ENCODE measurements around the gene HOXA6. TPM values are rescaled to one million over a fixed set of nuclear protein-coding genes. Genes with fewer than 3 reads are reported as not detected.

HOXA6 gene
- total RNA-seq, 1 experiment from 2014 or later: not detected

DNA sequence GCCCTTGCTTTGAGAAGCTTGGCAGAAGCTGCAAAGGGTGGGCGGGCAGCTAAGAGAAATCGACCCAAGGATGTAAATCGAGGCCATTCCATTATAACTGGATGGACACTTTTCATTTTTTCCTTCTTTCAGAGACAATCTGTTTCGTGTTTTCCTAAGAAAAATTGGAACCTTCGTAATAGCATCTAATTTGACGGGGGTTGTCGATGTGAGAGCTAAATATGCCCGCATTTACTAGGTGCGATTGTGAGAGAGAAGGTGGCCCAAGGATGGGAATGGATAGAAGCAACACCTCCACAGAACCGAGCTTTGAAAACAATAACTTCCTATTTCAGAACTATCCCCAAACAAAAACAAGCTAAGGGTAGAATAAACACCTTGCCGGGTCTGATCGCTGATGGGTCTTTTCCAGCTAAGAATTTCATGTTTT is 16.2 kb downstream of the HOXA6 start:
- no peaks in the 10 kb centered on the region for H3K79me1 ChIP-seq (ENCODE audit: insufficient read depth, low read depth, low read length, poor library complexity, severe bottlenecking)
- TF ChIP-seq, protein P1, sequence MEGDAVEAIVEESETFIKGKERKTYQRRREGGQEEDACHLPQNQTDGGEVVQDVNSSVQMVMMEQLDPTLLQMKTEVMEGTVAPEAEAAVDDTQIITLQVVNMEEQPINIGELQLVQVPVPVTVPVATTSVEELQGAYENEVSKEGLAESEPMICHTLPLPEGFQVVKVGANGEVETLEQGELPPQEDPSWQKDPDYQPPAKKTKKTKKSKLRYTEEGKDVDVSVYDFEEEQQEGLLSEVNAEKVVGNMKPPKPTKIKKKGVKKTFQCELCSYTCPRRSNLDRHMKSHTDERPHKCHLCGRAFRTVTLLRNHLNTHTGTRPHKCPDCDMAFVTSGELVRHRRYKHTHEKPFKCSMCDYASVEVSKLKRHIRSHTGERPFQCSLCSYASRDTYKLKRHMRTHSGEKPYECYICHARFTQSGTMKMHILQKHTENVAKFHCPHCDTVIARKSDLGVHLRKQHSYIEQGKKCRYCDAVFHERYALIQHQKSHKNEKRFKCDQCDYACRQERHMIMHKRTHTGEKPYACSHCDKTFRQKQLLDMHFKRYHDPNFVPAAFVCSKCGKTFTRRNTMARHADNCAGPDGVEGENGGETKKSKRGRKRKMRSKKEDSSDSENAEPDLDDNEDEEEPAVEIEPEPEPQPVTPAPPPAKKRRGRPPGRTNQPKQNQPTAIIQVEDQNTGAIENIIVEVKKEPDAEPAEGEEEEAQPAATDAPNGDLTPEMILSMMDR (conservative IDR thresholded peaks at IDR 0.05): no peak
- peaks cover 3% of the 10 kb centered on the region for H4K20me1 ChIP-seq (ENCODE audit: control insufficient read depth, insufficient read depth, insufficient read length)
- H3K23ac ChIP-seq (ENCODE audit: insufficient read length, low read depth, low read length): no peak overlapping the region
- no peak overlapping the region for H4K91ac ChIP-seq (ENCODE audit: insufficient read length, low read depth, low read length)
- no peak overlapping the region for H2BK12ac ChIP-seq (ENCODE audit: insufficient read length, low read depth, low read length)
- H3K36me3 Mint-ChIP-seq (ENCODE audit: insufficient read depth in 1 of 3, low read depth in 3 of 3): no peaks in the 10 kb centered on the region; a peak in 1 of 7 replicates
- H2BK15ac ChIP-seq (ENCODE audit: low read depth, low read length): no peak overlapping the region
- no peak overlapping the region for H2AFZ ChIP-seq (ENCODE audit: low read length)
- H2AK5ac ChIP-seq (ENCODE audit: insufficient read length, low read length): no peak overlapping the region
- peak overlapping the region; percentile 20 for H3K4me2 ChIP-seq (ENCODE audit: insufficient read depth, insufficient read length, low read length)
- no peak overlapping the region for H4K5ac ChIP-seq (ENCODE audit: insufficient read length, low read depth, low read length)
- H3K4me3 Mint-ChIP-seq: peak overlapping the region; percentile 46 to 60; a peak in 3 of 5 replicates
- no peak overlapping the region for H2BK5ac ChIP-seq (ENCODE audit: insufficient read length, low read length)
- no peak overlapping the region for H3K14ac ChIP-seq (ENCODE audit: insufficient read depth, low read length)
- H3K4me1 ChIP-seq (ENCODE audit: insufficient read depth, low read length): no peaks in the 10 kb centered on the region
- peaks cover 0 to 10% of the 10 kb centered on the region in 2 experiments; a peak in 2 of 5 replicates for H3K9me3 Mint-ChIP-seq
- no peak for DNase-seq
- H3K18ac ChIP-seq (ENCODE audit: insufficient read length, low read depth, low read length): no peak overlapping the region
- H3T11ph ChIP-seq (ENCODE audit: low read length): no peak overlapping the region
- WGBS (ENCODE audit: extremely low coverage, insufficient read length, low lambda C conversion rate): no CpG with 5 or more reads among the region's 12 CpGs
- no peaks in the 10 kb centered on the region for H3K9me3 ChIP-seq (ENCODE audit: control insufficient read depth, low read depth, low read length)
- H3K27me3 ChIP-seq (ENCODE audit: insufficient read depth, low read length): peaks cover 95% of the 10 kb centered on the region
- no peak overlapping the region for H2BK20ac ChIP-seq (ENCODE audit: low read depth, low read length, poor library complexity, severe bottlenecking)
- H3K9ac ChIP-seq (ENCODE audit: extremely low read depth, insufficient read length, low read length): no peak overlapping the region
- H3K27ac Mint-ChIP-seq: no peak overlapping the region
- no peak overlapping the region for H4K8ac ChIP-seq (replicated peaks; ENCODE audit: insufficient read length, low read depth, low read length)
- H3K4ac ChIP-seq (ENCODE audit: low read depth, low read length): no peak overlapping the region
- no peaks in the 10 kb centered on the region for H3K23me2 ChIP-seq (ENCODE audit: insufficient read length, low read depth, low read length, poor library complexity, severe bottlenecking)
- no peak overlapping the region for H3K27ac ChIP-seq (ENCODE audit: insufficient read length, low read depth, low read length)
- no peaks in the 10 kb centered on the region for H3K4me1 Mint-ChIP-seq
- H3K56ac ChIP-seq (ENCODE audit: insufficient read length, low read depth, low read length): no peak overlapping the region
- no peaks in the 10 kb centered on the region for H3K79me2 ChIP-seq (ENCODE audit: insufficient read depth, low read length)
- H2BK120ac ChIP-seq (ENCODE audit: low read depth, low read length, poor library complexity, severe bottlenecking): no peak overlapping the region
- peaks cover 97% of the 10 kb centered on the region for H3K27me3 Mint-ChIP-seq (ENCODE audit: low read depth)

Measured in H9 (cell line).